Measurements from ENCODE around the gene SAMD13. TPM values are rescaled to one million over a fixed set of nuclear protein-coding genes. Genes with fewer than 3 reads are reported as not detected.

Gene SAMD13
- total and polyA plus RNA-seq, 10 of the 15 experiments (the other 5 are each of a cell fraction or from before 2014, with no cell fraction given) = 0.81 to 1.9 (median 1.2) TPM; not detected in 1

- TF ChIP-seq CEBPZ (IDR thresholded peaks at IDR 0.05; ENCODE audit: low read depth, low read length) = no peak
- TF ChIP-seq IKZF1 (conservative IDR thresholded peaks at IDR 0.05) = no peak
- no peak for TF ChIP-seq FOXM1 (IDR thresholded peaks at IDR 0.05; ENCODE audit: low read depth, low read length)
- TF ChIP-seq ZNF384 (IDR thresholded peaks at IDR 0.05; ENCODE audit: borderline replicate concordance, low read depth, low read length) = no peak
- no peak for TF ChIP-seq BCLAF1 (IDR thresholded peaks at IDR 0.05)
- TF ChIP-seq BHLHE40 (IDR thresholded peaks at IDR 0.05; ENCODE audit: borderline replicate concordance in 1 of 2, low read depth in 2 of 2, low read length in 1 of 2) = no peak
- TF ChIP-seq SUPT20H (IDR thresholded peaks at IDR 0.05; ENCODE audit: borderline replicate concordance, control insufficient read depth, low read depth, low read length) = no peak
- TF ChIP-seq IKZF2 (IDR thresholded peaks at IDR 0.05) = no peak
Measured at GRCh38 chr1:84330125-84330984, 28.8 kb downstream of the SAMD13 start (continued).

All from GM12878 (cell line).